OCI-LY3 (cell line): ENCODE measurements around the gene ZDHHC14.

ENCODE experiments used
- H2AFZ ChIP-seq: fragments of 200-600, 300-600 bp; shearing (Covaris generic); 2 replicates; pipeline ENCODE4 v1.6.0; 2014; ENCODE audit warnings: antibody characterized with exemption, low read depth, low read length
- H3K27ac ChIP-seq: fragments of 200-600, 300-600 bp; sonication (generic); 2 replicates; pipeline ENCODE4 v1.5.1; 2014; ENCODE audit warnings: mild to moderate bottlenecking, low read length, moderate library complexity, mixed read lengths
- H3K27me3 ChIP-seq: fragments of 200-600, 300-600 bp; sonication (generic); 2 replicates; pipeline ENCODE4 v1.6.1; 2014; ENCODE audit warnings: low read depth, low read length, mixed read lengths
- H3K36me3 ChIP-seq: fragments of 200-600, 300-600 bp; sonication (generic); replicated peaks from 2 replicates; pipeline ENCODE3; 2014; ENCODE audit warnings: low read depth, low read length, mixed read lengths
- H3K4me1 ChIP-seq: fragments of 300-600, 200-600 bp; sonication (generic); 2 replicates; pipeline ENCODE4 v1.6.1; 2014; ENCODE audit warnings: low read length, mixed read lengths
- H3K4me2 ChIP-seq: fragments of 200-600, 300-600 bp; sonication (generic); 2 replicates; pipeline ENCODE4 v1.6.1; 2014; ENCODE audit warnings: low read length, mixed read lengths
- H3K4me3 ChIP-seq: fragments of 300-600, 200-600 bp; sonication (generic); 2 replicates; pipeline ENCODE4 v1.5.1; 2014; ENCODE audit warnings: antibody characterized with exemption, mild to moderate bottlenecking, low read length, moderate library complexity
- H3K79me2 ChIP-seq: fragments of 300-600, 200-600 bp; shearing (Covaris generic); 2 replicates; pipeline ENCODE4 v1.6.1; 2014; ENCODE audit warnings: mild to moderate bottlenecking, low read length, mixed read lengths
- H3K9ac ChIP-seq: fragments of 300-600, 200-600 bp; shearing (Covaris generic); 2 replicates; pipeline ENCODE4 v1.6.0; 2014; ENCODE audit warnings: mild to moderate bottlenecking, low read length, moderate library complexity
- H3K9me3 ChIP-seq: fragments of 200-600, 300-600 bp; shearing (Covaris generic); 2 replicates; pipeline ENCODE4 v1.6.1; 2014; ENCODE audit warnings: low read length, mixed read lengths; ENCODE audit not compliant: insufficient read depth
- H4K20me1 ChIP-seq: fragments of 200-600, 300-600 bp; sonication (generic); 2 replicates; pipeline ENCODE4 v1.6.1; 2016; ENCODE audit warnings: low read length, mixed read lengths; ENCODE audit not compliant: insufficient read depth
- CTCF ChIP-seq: fragments of 200-600, 300-600 bp; sonication (generic); IDR thresholded peaks from 2 replicates; pipeline ENCODE4 v1.5.1; 2014; ENCODE audit warnings: antibody characterized with exemption, low read length, low read depth
- EZH2phosphoT487 ChIP-seq: fragments of 200-600 bp; shearing (Covaris generic); IDR thresholded peaks from 2 replicates; pipeline ENCODE4 v1.6.1; 2018; ENCODE audit warnings: antibody characterized with exemption, mixed run types, low read depth

ZDHHC14 gene

GRCh38 chr6:157725836-157726235 is 344.8 kb downstream of the ZDHHC14 start:
- Histone ChIP-seq H3K36me3 (no peaks in the 10 kb centered on the region), H3K27ac (no peak overlapping the region), H3K4me2 (no peak overlapping the region), H3K9me3 (no peaks in the 10 kb centered on the region), H3K4me3 (no peak overlapping the region), H3K27me3 (peaks cover 22% of the 10 kb centered on the region), H3K79me2 (no peaks in the 10 kb centered on the region), H3K9ac (no peak overlapping the region), H2AFZ (no peak overlapping the region), H3K4me1 (no peaks in the 10 kb centered on the region), H4K20me1 (no peaks in the 10 kb centered on the region)
- no peak for TF ChIP-seq CTCF

- no peak overlapping the region for H2AFZ ChIP-seq
- no peak overlapping the region for H3K4me3 ChIP-seq
- no peak overlapping the region for H3K9ac ChIP-seq
- no peak overlapping the region for H3K4me2 ChIP-seq
- H3K79me2 ChIP-seq: no peaks in the 10 kb centered on the region
- TF ChIP-seq EZH2phosphoT487 (no peak), CTCF (no peak)
- H3K9me3 ChIP-seq: no peaks in the 10 kb centered on the region
- no peaks in the 10 kb centered on the region for H3K36me3 ChIP-seq
- no peak overlapping the region for H3K27ac ChIP-seq
- H4K20me1 ChIP-seq: no peaks in the 10 kb centered on the region
- no peaks in the 10 kb centered on the region for H3K4me1 ChIP-seq
- peaks cover 21% of the 10 kb centered on the region for H3K27me3 ChIP-seq
Measured at GRCh38 chr6:157726892-157727628, 346.1 kb downstream of the ZDHHC14 start.
